Measurements from ENCODE around the gene DYSF.

Gene DYSF

DNA sequence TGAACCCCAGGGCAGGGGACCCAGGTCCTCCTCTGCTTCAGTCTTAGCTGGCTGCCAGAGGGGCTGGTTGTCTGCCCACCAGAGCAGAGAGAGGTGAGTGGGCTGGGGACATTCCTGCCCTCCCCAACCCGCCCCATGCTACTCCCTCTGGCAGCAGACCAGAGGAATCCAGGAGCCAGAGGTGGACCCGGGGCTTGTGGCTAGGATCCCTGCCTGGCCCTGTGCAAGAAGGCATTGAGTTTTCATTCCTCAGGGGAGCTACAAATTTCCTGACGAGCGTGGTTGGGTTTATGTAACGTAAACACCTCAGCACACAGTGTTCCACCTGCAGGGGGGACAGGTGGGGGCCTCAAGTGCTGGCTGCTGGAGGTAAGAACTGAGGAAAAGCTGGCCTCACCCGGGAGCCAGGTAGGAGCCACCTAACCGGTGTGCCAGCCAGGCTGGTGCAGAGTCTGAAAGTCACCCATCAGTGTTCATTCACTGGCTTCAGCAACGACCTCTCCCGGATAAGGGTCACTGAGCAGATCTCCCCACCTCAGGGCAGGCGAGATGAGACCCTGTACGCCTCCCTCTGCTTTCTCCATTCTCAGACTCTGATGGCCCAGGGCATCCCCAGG is 246.8 kb downstream of the DYSF start:
- DNase-seq, result no peak

DNA sequence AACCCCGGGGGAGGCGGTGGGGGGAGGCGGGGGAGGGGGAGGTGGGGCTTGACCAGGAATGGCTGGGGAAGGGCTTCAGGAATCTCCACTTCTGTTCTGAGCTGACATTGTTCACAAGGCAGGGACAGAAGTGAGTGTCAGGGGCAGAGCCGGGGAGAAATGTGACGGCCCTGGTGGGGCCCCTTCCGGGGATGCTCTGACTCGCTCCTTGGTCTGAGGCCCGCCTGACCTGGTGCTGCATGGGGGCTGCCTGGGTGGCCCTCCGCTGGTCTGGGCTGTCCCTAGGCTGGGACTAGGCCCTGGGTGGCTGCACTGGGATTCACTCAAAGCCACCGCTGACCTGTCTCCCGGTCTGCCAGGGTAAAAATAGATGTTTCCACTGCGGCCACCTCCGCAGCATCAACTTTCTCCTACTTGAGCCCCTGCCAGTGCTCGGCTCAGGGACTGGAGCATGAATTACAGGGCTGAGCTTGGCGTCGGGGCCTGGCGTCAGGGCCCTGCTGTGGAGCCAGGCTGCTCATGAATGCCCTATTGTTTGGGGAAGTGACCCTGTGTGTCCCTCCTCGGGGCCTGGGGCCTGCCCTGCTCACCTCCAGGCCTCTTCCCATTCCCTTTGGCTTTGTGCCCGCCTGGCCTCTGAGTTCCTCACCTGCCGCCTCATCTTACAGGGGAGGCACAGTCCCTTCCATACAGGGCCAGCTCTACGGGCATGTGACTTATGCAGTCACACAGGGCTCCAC is 247.5 kb downstream of the DYSF start:
- DNase-seq, result no peak

DNA sequence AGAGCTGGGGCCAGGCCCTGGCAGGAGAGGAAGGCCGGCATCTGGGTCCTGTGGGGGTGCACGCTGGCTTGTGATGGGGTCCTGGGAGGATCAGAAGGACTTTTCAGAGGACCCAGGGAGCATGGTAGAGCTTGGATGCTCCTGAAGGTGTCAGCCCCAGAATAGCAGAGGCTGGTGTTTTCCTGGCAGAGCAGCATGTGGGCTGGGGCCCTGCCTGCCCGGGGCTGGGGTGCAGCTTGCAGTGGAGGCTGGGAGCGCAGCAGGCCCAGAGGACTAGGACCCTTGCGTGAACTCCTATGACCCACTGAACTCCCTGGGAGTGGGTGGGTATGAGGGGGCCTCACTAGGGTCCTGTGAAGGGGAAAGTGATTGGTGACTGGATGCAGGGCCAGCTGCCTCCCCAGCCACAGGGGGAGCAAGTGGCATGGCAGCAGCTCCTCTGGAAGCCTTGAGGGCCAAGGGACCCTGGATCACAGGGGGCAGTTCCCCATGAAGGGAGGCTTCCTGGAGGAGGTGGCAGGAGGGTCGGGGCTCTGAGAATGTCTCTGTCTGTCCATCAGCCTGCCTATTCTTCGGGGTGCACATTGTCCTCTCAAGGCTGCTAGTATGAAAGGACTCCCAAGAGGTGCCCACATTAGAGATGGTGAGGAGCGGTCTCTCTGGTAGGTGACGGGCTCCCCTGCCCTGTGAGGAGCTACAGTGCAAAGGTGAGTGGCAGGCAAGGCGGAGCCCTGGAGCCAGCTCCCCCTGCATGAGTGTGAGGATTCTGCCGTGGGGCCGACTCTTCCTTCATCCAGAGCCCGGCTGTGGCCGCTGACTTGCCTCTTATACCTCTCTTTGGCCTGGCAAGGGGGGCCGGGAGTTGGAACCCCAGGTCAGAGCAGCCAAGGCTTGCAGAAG is 249.0 kb downstream of the DYSF start:
- DNase-seq, result no peak

GRCh38 chr2:71702971-71703898 is 249.9 kb downstream of the DYSF start:
- no peak for DNase-seq

DNA sequence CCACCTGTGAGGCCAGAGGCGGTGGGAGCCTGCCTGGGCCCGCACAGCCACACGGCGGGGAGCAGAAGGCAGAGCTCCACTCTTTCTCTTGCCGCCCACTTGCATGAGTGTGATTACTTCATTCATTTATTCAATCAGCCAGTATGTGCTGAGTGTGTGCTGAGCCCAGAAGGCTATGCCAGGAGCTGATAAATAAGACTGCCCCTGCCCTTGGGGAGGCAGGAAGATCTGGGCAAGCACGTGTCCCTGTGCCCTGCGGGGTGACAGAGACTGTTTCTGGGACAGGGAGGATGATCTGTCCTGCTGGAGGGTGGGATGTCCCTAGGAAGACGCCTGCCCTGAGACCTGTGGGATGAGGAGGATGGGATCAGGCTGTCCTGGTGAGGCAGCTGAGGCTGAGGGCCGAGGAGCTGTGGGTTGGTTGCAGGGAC is 250.8 kb downstream of the DYSF start:
- DNase-seq, result no peak

GRCh38 chr2:71704688-71705087 is 251.3 kb downstream of the DYSF start:
- DNase-seq, result no peak

DNA sequence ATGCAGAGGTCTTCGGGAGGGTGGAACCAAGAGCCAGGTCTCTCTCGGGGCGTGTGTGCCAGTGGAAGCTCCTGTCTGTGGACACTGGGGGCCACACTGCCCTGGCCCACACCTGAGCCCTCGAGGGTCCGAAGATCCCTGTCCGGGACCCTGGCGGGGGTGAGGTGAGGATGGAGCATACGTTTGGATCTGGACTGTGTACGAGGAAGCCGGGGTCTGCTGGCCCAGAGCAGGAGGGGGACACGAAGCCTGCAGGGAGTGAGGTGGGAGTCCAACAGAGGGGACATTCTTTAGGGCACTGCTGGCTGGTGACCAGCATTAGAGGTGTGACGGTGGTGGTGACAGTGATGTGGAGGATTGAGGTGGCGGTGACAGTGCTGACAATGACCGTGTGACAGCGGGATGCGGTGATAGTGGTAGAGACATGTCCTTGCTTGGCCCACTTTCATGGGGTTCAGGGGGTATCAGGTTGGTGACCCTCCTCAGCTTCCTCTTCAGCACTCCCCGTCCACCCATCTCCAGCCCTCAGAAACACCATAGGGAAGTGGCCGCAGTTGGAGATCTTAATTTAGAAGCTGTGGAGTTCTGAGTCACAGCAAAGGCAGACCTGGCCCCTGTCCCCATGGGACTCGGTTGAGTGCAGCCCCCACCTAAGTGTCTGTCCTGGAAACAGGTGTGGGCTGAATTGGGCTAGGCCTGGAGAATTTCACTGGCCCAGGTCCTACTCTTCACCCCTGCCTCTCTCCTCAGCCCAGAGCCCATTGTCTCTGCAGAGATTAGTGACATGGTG is 252.0 kb downstream of the DYSF start:
- DNase-seq, result no peak

DNA sequence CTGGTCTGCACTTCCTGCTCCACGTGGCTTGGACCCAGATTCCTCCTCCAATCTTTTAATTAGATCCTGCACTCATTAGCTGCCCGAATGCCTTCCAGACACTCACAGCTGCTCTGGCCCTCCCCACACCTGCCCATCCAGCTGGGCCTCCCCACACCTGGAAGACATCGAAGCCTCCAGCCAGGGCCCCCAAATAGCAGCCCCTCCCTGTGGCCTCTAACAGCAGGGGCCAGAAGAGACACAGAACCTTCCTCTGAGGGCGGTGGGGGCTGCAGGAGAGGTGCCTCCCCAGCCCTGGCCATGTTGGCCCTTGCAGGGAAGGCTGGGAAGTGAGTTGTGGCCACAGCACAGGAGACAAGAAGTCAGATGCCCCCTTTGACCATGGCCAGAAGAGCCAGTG is 252.8 kb downstream of the DYSF start:
- DNase-seq, result no peak

GRCh38 chr2:71706836-71707235 is 253.5 kb downstream of the DYSF start:
- no peak for DNase-seq

DNA sequence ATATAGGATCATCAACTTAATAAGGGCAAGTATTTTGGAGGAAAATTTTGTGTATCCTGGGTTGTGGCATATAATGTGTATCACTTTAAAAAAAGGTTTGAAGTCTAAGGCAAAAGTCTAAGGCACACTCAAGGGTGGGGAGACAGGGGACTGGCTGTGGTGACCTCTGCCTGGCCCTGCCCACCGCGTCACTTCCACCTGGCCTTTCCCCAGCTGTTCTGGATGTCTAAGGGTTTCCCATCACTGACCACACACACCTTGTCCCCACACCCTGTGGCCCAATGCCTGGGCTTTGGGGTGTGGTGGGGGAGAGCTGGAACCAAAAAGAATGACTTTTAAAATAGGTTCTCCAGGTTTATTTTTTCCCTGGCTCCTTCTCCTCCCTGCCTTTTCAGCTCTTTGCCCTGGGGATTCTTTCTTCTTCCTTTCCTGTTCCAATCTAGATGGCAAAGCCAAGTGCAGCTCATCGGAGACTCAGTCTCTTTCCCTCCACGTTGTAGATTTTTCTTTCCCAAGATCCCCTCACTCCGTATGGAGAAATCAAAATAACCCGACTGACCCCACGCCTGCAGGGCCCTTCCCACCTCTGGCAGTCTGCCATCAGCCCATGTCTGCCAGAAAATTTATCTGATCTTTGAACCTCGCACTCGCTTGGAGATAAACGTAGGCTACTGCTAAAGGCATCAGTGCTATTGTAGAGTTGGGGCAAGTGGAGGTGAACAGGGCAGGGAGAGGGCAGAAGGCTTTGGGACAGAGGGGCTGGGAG is 257.2 kb downstream of the DYSF start:
- no peak for DNase-seq

DNA sequence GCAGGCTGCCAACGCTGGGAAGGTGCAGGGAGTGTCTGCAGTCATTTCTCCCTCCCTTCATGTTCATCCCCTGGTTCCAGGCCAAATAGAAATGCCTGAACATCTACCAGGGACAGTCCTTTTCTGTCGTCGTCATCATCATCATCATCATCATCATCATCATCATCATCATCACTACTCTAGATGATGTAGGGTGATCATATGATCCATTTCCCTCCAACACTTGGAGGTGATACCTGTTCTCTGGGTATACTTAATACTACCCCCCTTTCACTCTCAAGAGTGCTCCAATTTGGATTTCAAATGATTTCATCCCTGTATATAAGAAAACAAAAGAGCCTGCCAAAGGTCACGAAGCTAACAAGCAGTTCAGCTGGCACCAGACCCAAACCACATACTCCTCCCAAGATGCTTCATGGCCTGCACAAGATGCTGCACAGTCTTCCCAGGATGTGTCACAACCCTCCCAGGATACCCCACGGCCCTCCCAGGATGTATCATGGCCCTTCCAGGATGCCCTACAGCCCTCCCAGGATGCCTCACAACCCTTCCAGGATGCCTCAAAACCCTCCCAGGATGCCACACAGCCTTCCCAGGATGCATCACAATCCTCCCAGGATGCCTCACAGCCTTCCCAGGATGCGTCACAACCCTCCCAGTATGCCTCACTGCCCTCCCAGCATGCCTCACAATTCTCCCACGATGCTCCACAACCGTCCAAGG is 257.9 kb downstream of the DYSF start:
- no peak for DNase-seq

- no peak for DNase-seq
These were observed 258.9 kb downstream of the DYSF start for GRCh38 chr2:71712158-71712818.

DNA sequence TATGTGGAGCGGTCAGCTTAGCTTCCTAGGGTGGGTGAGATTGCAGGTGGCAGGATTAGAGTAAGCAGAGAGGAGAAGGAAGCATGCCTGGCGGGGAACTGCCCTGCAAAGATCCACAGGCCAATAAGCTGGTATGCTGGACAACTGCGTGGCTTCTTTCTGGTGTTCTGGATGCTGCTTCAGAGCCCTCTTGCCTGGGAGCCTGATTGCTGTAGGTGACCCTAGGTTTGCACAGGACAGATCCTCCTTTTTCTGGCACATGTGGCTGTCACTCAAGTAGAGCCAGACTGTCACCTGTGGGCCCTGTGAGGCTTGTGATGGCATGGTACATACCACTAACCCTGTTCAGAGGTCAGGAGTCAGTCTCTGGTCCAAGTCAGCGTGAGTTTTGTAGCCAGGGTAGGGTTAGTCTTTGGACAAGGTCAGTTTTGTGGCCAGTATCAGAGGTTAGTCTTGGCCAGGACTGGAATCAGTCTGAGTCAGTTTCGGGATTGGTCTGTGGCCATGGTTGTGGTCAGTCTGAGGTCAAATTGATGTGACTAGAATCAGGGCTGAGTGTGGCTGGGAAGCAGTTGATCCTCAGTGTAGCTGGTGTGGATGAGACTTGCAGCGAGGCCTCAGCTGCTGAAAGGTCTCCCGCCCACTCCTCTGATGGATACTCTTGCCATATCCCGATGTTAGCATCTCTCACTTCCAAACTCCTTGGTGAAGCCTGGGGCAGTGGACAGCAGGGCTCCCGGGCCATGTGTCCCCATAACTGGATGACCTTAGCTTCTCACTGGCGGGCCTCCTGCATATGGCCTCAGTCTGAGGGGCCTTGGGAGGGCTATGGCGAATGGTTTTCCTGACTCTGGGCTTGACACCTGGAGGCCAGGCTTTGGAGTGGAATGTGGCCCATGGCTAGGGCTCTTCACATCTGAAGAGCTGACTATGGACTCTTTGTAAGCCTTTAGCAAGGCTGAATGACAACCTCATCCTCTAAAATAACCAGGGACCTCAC is 260.5 kb downstream of the DYSF start:
- no peak for DNase-seq

DNA sequence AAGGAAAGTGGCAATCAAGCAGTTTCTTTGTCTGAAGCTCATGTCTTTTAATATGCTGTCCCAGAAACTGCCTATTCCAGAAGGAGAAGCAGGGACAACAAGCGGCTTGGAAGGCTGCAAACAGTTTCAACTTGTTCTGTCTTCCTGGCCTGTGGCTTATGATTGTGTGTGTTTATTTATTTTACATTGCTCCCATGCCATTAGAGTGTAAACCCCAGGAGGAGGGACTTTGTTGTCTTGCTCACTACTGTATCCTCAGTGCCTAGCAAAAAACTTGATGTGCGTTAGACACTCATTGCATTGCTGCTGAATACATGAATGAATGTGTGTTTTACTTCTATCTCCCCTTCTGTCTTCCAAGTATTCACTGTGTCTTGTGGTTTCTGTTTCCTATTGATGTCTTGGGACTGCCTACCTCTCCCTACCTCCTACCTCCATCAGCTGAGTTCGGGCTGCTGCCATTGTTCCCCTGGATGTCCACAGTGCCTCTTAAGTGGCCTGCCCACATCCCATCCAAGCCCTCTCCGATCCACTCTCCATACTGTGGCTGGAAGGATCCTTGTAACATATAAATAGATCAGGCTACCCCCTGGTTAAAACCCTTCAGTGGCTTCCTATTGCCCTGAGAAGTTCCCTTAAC is 261.4 kb downstream of the DYSF start:
- no peak for DNase-seq

DNA sequence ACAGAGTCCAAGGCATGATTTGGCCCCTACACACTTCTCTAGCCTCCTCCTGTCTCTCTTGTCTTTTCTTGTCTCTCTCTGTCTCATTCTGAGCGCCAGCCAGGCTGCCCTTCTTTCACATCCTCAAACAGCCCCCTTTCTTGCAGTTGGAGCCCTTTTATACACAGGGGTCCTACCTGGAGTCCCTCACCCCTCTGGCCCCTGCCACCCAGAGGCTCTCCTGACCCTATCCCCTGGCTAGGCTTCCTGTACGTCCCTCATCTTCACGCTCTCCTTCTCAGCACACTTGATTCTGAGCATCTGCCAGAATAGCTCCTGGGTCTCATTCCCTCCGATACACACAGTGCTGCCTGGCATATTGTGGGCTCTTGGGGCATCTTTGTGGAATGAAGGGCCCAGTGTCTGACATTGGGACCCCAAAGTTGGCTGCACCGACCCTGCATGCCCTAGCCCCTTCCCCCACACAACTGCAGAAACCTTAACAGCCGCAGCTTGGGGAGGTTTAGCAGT is 261.9 kb downstream of the DYSF start:
- DNase-seq, result no peak

- DNase-seq, result no peak
These were observed 262.8 kb downstream of the DYSF start for GRCh38 chr2:71715951-71716696.

All from activated effector memory CD4-positive, alpha-beta T cell treated with Interleukin-2 at 50 U/mL for 16 hours (primary cell).